DOHH2 (cell line): ENCODE data around the gene OAS2.

ENCODE experiments used
- H3F3A ChIP-seq: fragments of 200-600 bp; sonication (generic), shearing (Covaris generic); 2 replicates; pipeline ENCODE4 v1.6.0; 2016; ENCODE audit warnings: antibody characterized with exemption, mild to moderate bottlenecking; ENCODE audit not compliant: control insufficient read depth, insufficient read depth
- H3K27ac ChIP-seq: fragments of 200-600 bp; sonication (generic); 2 replicates; pipeline ENCODE4 v1.5.1; 2014; ENCODE audit warnings: low read depth, mild to moderate bottlenecking, low read length, moderate library complexity
- H3K27me3 ChIP-seq: fragments of 200-600 bp; sonication (generic); 2 replicates; pipeline ENCODE4 v1.6.1; 2014; ENCODE audit warnings: mild to moderate bottlenecking, low read length, mixed read lengths; ENCODE audit not compliant: control insufficient read depth
- H3K36me3 ChIP-seq: fragments of 200-600 bp; sonication (generic); 2 replicates; pipeline ENCODE4 v1.6.1; 2014; ENCODE audit warnings: mild to moderate bottlenecking, low read length, moderate library complexity, mixed read lengths; ENCODE audit not compliant: control insufficient read depth
- H3K4me1 ChIP-seq: fragments of 200-600 bp; sonication (generic); 2 replicates; pipeline ENCODE4 v1.6.1; 2014; ENCODE audit warnings: mild to moderate bottlenecking, low read length, mixed read lengths; ENCODE audit not compliant: control insufficient read depth
- H3K4me2 ChIP-seq: fragments of 200-600 bp; sonication (generic); 2 replicates; pipeline ENCODE4 v1.6.0; 2014; ENCODE audit warnings: mild to moderate bottlenecking, low read length, moderate library complexity
- H3K4me3 ChIP-seq: fragments of 200-600 bp; sonication (generic); 2 replicates; pipeline ENCODE4 v1.5.1; 2014; ENCODE audit warnings: mild to moderate bottlenecking, low read length, mixed read lengths
- H3K79me2 ChIP-seq: fragments of 200-600 bp; sonication (generic); 2 replicates; pipeline ENCODE4 v1.6.1; 2014; ENCODE audit warnings: mild to moderate bottlenecking, low read length, mixed read lengths; ENCODE audit not compliant: control insufficient read depth
- H3K9me2 ChIP-seq: fragments of 200-600 bp; sonication (generic); replicated peaks from 2 replicates; pipeline ENCODE4 v1.6.1; 2014; ENCODE audit warnings: mild to moderate bottlenecking, low read length, mixed read lengths; ENCODE audit not compliant: control insufficient read depth
- H3K9me3 ChIP-seq: fragments of 200-600 bp; sonication (generic); 2 replicates; pipeline ENCODE4 v1.6.1; 2014; ENCODE audit warnings: antibody characterized with exemption, low read length, mixed read lengths; ENCODE audit not compliant: control insufficient read depth, insufficient read depth
- H4K20me1 ChIP-seq: fragments of 200-600 bp; sonication (generic); 2 replicates; pipeline ENCODE4 v1.6.0; 2014; ENCODE audit warnings: low read depth, mild to moderate bottlenecking, antibody characterized with exemption, low read length, moderate library complexity; ENCODE audit not compliant: control insufficient read depth, insufficient read depth
- CTCF ChIP-seq: fragments of 200-600 bp; sonication (generic); IDR thresholded peaks from one replicate; pipeline ENCODE4 v1.5.1; 2014; ENCODE audit warnings: antibody characterized with exemption, mild to moderate bottlenecking, low read depth, low read length; ENCODE audit not compliant: poor library complexity, severe bottlenecking
- EZH2phosphoT487 ChIP-seq: fragments of 200-600 bp; sonication (generic); IDR thresholded peaks from 2 replicates; pipeline ENCODE4 v1.6.1; 2017; ENCODE audit warnings: borderline replicate concordance, mild to moderate bottlenecking, antibody characterized with exemption, low read length, moderate library complexity, mixed read lengths

Gene OAS2

GRCh38 chr12:113049976-113050742 is 71.8 kb downstream of the OAS2 start:
- H3F3A ChIP-seq: peaks cover 50% of the 10 kb centered on the region
- H3K9me2 ChIP-seq: no peaks in the 10 kb centered on the region
- H3K4me2 ChIP-seq: peak overlapping the region; percentile 90
- peaks cover 94% of the 10 kb centered on the region for H3K4me1 ChIP-seq
- H3K27ac ChIP-seq: peak overlapping the region; percentile 99
- no peaks in the 10 kb centered on the region for H3K9me3 ChIP-seq
- no peaks in the 10 kb centered on the region for H4K20me1 ChIP-seq
- H3K36me3 ChIP-seq: peaks cover 24% of the 10 kb centered on the region
- H3K27me3 ChIP-seq: no peaks in the 10 kb centered on the region
- H3K79me2 ChIP-seq: peaks cover 27% of the 10 kb centered on the region
- H3K4me3 ChIP-seq: peak overlapping the region; percentile 61
- TF ChIP-seq EZH2phosphoT487 (no peak), CTCF (peak; percentile 94)

- Histone ChIP-seq H3K27me3 (no peaks in the 10 kb centered on the region), H3K9me2 (no peaks in the 10 kb centered on the region), H3K36me3 (peaks cover 26% of the 10 kb centered on the region), H3K4me1 (peaks cover 94% of the 10 kb centered on the region), H4K20me1 (no peaks in the 10 kb centered on the region), H3K4me2 (peak overlapping the region; percentile 90), H3K79me2 (peaks cover 33% of the 10 kb centered on the region), H3K4me3 (peak overlapping the region; percentile 72), H3K9me3 (no peaks in the 10 kb centered on the region), H3F3A (peaks cover 50% of the 10 kb centered on the region), H3K27ac (peak overlapping the region; percentile 99)
- TF ChIP-seq EZH2phosphoT487: no peak
- no peak for TF ChIP-seq CTCF
Observed at GRCh38 chr12:113050795-113051194, 72.5 kb downstream of the OAS2 start.

GRCh38 chr12:113051759-113052158 is 73.4 kb downstream of the OAS2 start:
- Histone ChIP-seq H3K4me1 (peaks cover 92% of the 10 kb centered on the region), H3K79me2 (peaks cover 43% of the 10 kb centered on the region), H3K9me2 (no peaks in the 10 kb centered on the region), H3K27me3 (no peaks in the 10 kb centered on the region), H4K20me1 (no peaks in the 10 kb centered on the region), H3F3A (peaks cover 50% of the 10 kb centered on the region), H3K36me3 (peaks cover 35% of the 10 kb centered on the region), H3K4me2 (peak overlapping the region; percentile 90), H3K27ac (peak overlapping the region; percentile 99), H3K4me3 (peak overlapping the region; percentile 72), H3K9me3 (no peaks in the 10 kb centered on the region)
- no peak for TF ChIP-seq CTCF
- no peak for TF ChIP-seq EZH2phosphoT487
